Activated CD8-positive, alpha-beta memory T cell treated with anti-CD3 and anti-CD28 coated beads, Interleukin-2, amount 50 U/mL, for 4 hours (primary cell): ENCODE results near the gene ARAP3.
"Not testable (repeated sequence)": the region's sequence is repeated elsewhere in the genome, so short reads cannot be mapped to it uniquely, and the experiment has no call there.

Experiments used
- DNase-seq: peaks from one replicate; pipeline ENCODE4 v3.0.0-alpha.2; 2020

The ARAP3 gene

DNA sequence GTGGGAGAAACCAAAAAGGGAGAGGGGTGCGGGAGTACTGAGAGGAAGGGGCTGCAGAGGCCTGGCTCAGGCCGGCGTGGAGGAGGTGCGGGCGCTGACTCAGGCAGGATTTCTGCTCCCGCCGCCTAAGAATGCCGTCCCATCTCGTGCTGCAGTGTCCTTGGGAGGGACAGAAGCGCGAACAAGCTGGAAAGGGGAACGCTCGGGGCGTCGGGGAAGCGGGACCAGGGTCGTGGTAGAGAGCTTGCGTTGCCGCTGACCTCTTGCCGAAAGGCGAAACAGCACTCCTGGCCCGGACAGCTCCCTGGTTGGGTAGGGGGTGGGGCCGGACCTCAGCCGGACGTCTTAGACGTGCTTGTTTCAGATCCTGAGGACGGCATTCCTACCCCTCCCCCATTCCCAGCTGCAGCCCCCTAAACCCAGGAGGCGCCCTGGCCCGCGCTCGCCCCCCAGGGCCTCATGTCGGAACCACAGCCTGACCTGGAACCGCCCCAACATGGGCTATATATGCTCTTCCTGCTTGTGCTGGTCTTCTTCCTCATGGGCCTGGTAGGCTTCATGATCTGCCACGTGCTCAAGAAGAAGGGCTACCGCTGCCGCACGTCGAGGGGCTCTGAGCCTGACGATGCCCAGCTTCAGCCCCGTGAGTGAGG, 44.1 kb downstream of the ARAP3 start:
- DNase-seq = peak; percentile 62

- DNase-seq = peak; percentile 61
These were observed 44.8 kb downstream of the ARAP3 start for GRCh38 chr5:141637123-141637766.

GRCh38 chr5:141636413-141637122, 45.5 kb downstream of the ARAP3 start, which contains the start of the genes HDAC3 and RELL2:
Gene HDAC3 (minus strand): TSS chr5:141636849. CDS start chr5:141636790, 59 bp downstream.
Gene RELL2 (plus strand): TSS chr5:141636997. CDS start chr5:141638226, 1,229 bp downstream.
- peak; percentile 96 for DNase-seq

GRCh38 chr5:141636106-141636412, 46.0 kb downstream of the ARAP3 start:
- DNase-seq = no peak

DNA sequence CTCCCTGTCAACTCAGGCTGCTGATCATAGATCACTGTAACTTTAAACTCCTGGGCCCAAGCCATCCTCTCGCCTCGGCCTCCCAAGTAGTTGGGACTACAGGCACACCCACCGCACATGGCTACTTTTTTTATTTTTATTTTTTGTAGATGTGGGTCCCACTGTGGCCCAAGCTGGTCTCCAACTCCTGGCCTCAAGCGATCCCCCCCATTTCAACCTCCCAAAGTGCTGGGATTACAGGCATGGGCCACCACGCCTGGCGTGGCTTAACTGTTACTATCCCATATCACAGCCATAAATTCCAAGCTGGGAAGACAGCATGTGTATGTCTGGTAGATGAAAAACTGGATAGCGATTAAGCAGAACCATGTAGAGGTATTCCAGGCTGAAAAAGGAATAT, 46.4 kb downstream of the ARAP3 start:
- no peak for DNase-seq

DNA sequence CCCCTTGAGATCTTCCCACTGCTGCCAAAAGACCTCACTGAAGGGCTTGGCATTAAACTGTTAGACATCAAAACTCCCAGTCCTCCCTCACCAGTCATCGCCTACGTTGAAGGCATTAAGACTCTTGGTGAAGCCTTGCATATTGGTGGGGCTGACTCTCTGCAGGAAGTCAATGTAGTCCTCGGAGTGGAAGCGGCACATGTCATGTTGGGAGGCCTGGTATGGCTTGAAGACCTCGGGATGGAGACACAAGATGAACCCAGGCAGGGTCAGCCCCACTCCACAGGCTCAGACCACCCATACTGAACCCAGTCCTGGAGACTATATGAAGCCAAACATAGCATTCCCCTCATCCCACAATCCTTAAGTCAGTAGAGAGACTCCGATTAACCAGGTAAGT, 47.3 kb downstream of the ARAP3 start:
- no peak for DNase-seq

DNA sequence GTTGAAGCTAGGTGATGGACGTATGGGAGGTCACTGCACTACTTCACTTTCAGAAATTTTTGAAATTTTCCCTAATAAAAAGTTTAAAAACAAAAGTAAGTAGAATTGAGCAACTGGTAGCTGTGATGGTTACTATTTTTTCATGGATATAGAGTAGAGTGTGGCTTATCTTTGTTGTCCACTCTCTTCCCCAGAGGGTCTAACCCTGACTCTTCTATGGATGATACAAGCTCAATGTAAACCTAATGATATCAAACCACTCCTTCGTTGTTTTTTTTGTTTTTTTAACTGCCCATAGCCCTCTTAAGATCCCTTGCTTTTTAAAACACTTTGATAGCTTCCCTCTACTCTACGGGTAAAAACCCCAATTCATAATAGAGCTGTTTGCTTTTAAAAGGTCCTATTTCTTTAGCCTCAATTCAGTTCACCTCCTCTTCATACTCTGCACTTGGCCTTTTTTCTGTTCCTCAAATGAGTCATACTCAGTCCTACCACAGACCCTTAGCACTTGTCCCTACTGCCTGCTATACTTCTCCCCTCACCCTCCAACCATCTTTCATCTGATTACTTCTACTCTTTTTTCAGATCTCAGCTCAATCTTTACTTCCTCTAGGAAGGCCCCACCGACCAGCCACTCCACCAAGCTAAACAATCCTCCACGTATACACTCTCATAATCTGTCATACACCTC, 48.0 kb downstream of the ARAP3 start:
- DNase-seq = no peak

DNA sequence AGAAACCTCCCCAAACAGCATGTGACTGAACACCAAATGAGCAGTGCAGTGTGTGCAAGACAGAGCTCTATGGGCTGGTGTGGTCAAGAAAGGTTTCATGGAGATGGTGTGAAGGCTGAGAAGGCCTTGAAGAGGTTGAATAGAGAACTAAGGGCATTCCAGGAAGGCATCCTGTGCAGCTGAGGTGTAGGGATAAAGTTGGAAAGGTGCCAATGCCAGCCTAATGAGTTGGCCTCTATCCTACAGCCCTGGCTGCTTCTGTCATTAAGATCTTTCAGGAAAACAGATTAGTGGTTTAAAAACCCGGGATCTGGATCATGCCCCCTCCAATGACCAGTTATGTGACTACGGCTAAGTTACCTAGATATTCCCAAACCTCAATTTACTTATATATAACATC, 49.4 kb downstream of the ARAP3 start:
- no peak for DNase-seq

- DNase-seq = no peak
These were observed 51.4 kb downstream of the ARAP3 start for GRCh38 chr5:141630570-141631140.

GRCh38 chr5:141628175-141628788, 53.7 kb downstream of the ARAP3 start:
- DNase-seq = no peak

GRCh38 chr5:141623611-141624010, 58.4 kb downstream of the ARAP3 start:
- DNase-seq = no peak

DNA sequence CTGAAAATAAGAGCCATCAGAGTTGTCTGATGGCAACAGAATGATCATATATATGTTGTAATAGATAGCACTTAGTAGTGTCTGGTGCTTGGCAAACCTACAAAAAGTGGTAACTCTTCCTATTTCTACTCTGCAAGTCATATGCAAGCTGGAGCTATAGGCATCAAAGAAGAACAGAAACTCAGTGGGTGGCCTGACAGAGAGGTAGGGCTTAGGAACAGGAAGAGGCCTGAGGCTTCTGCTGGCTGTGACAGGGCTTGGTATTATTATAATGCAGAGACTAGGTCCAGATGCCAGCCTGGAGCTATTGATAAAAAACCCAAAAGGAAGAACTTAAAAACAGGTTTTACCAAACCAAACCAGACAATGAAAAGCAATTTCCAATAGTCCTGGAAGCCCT, 58.8 kb downstream of the ARAP3 start:
- DNase-seq = no peak

DNA sequence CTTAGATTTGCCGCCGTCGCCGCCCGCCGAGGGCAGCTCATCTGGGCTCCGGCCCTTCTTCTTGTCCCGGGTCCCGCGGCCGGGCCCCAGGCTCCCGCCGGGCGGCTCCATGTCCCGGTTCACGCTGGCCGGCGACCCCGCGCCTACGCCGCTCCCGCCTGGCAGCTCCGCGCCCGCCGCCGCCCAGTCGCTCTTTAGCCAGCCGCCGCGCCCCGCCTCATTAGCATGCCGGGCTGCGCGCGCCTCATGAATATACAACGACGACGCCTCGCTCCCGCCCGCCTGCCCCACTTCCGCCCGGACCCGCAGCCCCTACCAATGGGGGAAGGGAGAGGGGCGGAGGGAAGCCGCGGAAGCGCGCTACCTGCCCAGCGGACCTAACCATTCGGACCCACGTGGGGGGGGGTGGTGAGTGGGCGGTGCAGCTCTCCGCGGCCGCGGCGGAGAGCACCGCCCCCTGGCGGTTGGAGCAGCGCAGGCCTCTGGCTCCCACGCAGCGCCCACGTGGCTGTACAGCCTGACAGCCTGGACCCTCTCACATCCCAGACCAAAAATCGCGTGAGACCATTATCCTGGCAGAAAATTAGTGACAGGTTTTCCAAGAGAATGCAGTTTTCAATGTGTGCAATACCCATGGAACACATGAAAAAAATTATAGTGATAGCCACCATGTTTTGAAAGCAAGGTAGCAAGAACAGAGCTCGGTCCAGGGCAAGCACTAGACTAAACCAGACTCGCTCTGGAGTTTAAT, 63.1 kb downstream of the ARAP3 start, which contains the start of gene DIAPH1:
TSS of gene DIAPH1 (minus strand) at position 197 of the 751 bp plus-strand sequence. CDS start at position 111, 86 bp downstream.
- peak; percentile 99 for DNase-seq

GRCh38 chr5:141618030-141618803, 63.8 kb downstream of the ARAP3 start:
- DNase-seq = peak; percentile 57

GRCh38 chr5:141617682-141618029, 64.4 kb downstream of the ARAP3 start:
- DNase-seq = no peak

GRCh38 chr5:141617128-141617527, 64.9 kb downstream of the ARAP3 start:
- no peak for DNase-seq

GRCh38 chr5:141615991-141616720, 65.9 kb downstream of the ARAP3 start:
- DNase-seq = peak; percentile 48

- DNase-seq = no peak
These were observed 68.7 kb downstream of the ARAP3 start for GRCh38 chr5:141613344-141613743.

GRCh38 chr5:141611289-141611688, 70.7 kb downstream of the ARAP3 start:
- no peak for DNase-seq

GRCh38 chr5:141609921-141610320, 72.1 kb downstream of the ARAP3 start:
- DNase-seq = not testable (repeated sequence)
